K562 (cell line): ENCODE results near the gene DHDDS. TPM values are rescaled to one million over a fixed set of nuclear protein-coding genes. Genes with fewer than 3 reads are reported as not detected.

Source experiments
- ATAC-seq: fragments of 200-7000 bp; cut with Tn5 transposase; 3 replicates; pipeline ENCODE4 v1.9.1; 2020; ENCODE audit warnings: moderate library complexity
- BruUV-seq: library from RNA; stranded (reverse); fragments of 400-500 nt; replicated peaks from 2 replicates; lab custom pipeline; 2021; lab: Mats Ljungman, UMichigan
- CTCF ChIA-PET: fragments of 300-600 bp; formaldehyde crosslinking; extraction: SDS; loops from one replicate; lab custom pipeline; 2021; ENCODE audit warnings: low intra/inter-chr PET ratio; lab: Yijun Ruan, JAX
- POLR2A ChIA-PET: fragments of 300-600, 350-650 bp; sonication (Branson Sonifier 250); formaldehyde crosslinking; extraction: SDS; loops from one replicate; lab custom pipeline; 2021; ENCODE audit warnings: antibody characterized with exemption, inconsistent platforms; lab: Yijun Ruan, JAX
- DNase-seq, 4 experiments: peaks; one replicate each; pipeline versions ENCODE4 v3.0.0 to v3.0.0-alpha.2; 2011 to 2018; ENCODE audit warnings: low spot score in 3 of 4, mixed read lengths in 3 of 4; ENCODE audit errors: extremely low read depth in 1 of 4
- FAIRE-seq: peaks from 2 replicates; lab custom pipeline; 2011; peaks lifted over from hg19 to GRCh38; lab: Jason Lieb, UNC
- H2AFZ ChIP-seq: 2 replicates; pipeline ENCODE4 v1.6.0; 2011; ENCODE audit warnings: low read depth, low read length, control low read depth, inconsistent platforms
- H3K27ac ChIP-seq: fragments of 200-600 bp; 3 replicates; pipeline ENCODE4 v1.8.0; 2011; ENCODE audit warnings: low read depth, mild to moderate bottlenecking, control low read depth, inconsistent platforms, low read length, moderate library complexity, mixed read lengths; ENCODE audit errors: extremely low read depth
- H3K27me3 ChIP-seq, 2 experiments: fragments of 300-600 bp in 1 of 2; 2 replicates in 1 of 2; 3 replicates in 1 of 2; pipeline versions ENCODE4 v1.6.0 to v1.8.0; 2011; ENCODE audit warnings: inconsistent platforms in 2 of 2, low read length in 2 of 2, mild to moderate bottlenecking in 1 of 2, mixed read lengths in 1 of 2, moderate library complexity in 1 of 2; ENCODE audit not compliant: control insufficient read depth in 2 of 2, insufficient read depth in 2 of 2
- H3K36me3 ChIP-seq: fragments of 300-600 bp; 3 replicates; pipeline ENCODE4 v1.8.0; 2011; ENCODE audit warnings: mild to moderate bottlenecking, low read length, inconsistent platforms; ENCODE audit not compliant: control insufficient read depth, insufficient read depth
- H3K4me1 ChIP-seq, 2 experiments: fragments of 200-600 bp in 1 of 2; replicated peaks in 1 of 2; 2 replicates in 1 of 2; 3 replicates in 1 of 2; pipeline versions ENCODE4 v1.5.1 to v1.8.0; 2011; ENCODE audit warnings: inconsistent platforms in 2 of 2, low read length in 2 of 2, mild to moderate bottlenecking in 1 of 2, mixed read lengths in 1 of 2, moderate library complexity in 1 of 2; ENCODE audit not compliant: control insufficient read depth in 2 of 2, insufficient read depth in 2 of 2
- H3K4me2 ChIP-seq: 2 replicates; pipeline ENCODE4 v1.6.1; 2011; ENCODE audit warnings: low read length, control low read depth, inconsistent platforms, mixed read lengths; ENCODE audit not compliant: insufficient read depth
- H3K4me3 ChIP-seq: fragments of 200-600 bp; sonication (generic), shearing (Covaris generic); 2 replicates; pipeline ENCODE4 v1.5.1; 2016; ENCODE audit warnings: control low read depth, inconsistent platforms
- H3K79me2 ChIP-seq: fragments of 200-600 bp; 3 replicates; pipeline ENCODE4 v1.8.0; 2011; ENCODE audit warnings: low read length, inconsistent platforms; ENCODE audit not compliant: control insufficient read depth, insufficient read depth
- H3K9ac ChIP-seq, 2 experiments: 2 replicates each; pipeline versions ENCODE4 v1.6.0 to v1.6.1; 2011; ENCODE audit warnings: low read depth in 2 of 2, low read length in 2 of 2, control low read depth in 1 of 2, inconsistent platforms in 1 of 2, mild to moderate bottlenecking in 1 of 2, mixed read lengths in 1 of 2; ENCODE audit not compliant: insufficient read depth in 1 of 2
- H3K9me1 ChIP-seq: one replicate; pipeline ENCODE4 v1.6.0; 2011; ENCODE audit warnings: inconsistent platforms, mild to moderate bottlenecking, low read length, moderate library complexity; ENCODE audit not compliant: control insufficient read depth, insufficient read depth
- H3K9me3 ChIP-seq: replicated peaks from 2 replicates; pipeline ENCODE4 v1.5.1; 2011; ENCODE audit warnings: low read depth, low read length, inconsistent platforms; ENCODE audit not compliant: control insufficient read depth, insufficient read depth
- H4K20me1 ChIP-seq: replicated peaks from 2 replicates; pipeline ENCODE4 v1.6.1; 2011; ENCODE audit warnings: low read length, inconsistent platforms, mixed read lengths; ENCODE audit not compliant: control insufficient read depth, insufficient read depth
- ATF4 ChIP-seq: fragments of 450-650 bp; formaldehyde crosslinking; IDR thresholded peaks from 2 replicates; pipeline ENCODE4 v1.4.0; 2022; ENCODE audit warnings: mild to moderate bottlenecking, moderate library complexity
- BCOR ChIP-seq: fragments of 450-650 bp; IDR thresholded peaks from 2 replicates; pipeline ENCODE4 v1.6.1; 2016
- BRD4 ChIP-seq: fragments of 200-600 bp; sonication (generic); IDR thresholded peaks from 2 replicates; pipeline ENCODE4 v1.6.1; 2017; ENCODE audit warnings: inconsistent platforms
- HDAC3 ChIP-seq: fragments of 450-650 bp; IDR thresholded peaks from 2 replicates; pipeline ENCODE4 v1.6.1; 2018; ENCODE audit warnings: borderline replicate concordance, mild to moderate bottlenecking, moderate library complexity; ENCODE audit not compliant: partially characterized antibody
- NUFIP1 ChIP-seq: fragments of 450-650 bp; IDR thresholded peaks from 2 replicates; pipeline ENCODE4 v1.6.1; 2018; ENCODE audit not compliant: partially characterized antibody
- RBM25 ChIP-seq: fragments of 200-400 bp; formaldehyde crosslinking; IDR thresholded peaks from 2 replicates; pipeline ENCODE4 v1.6.1; 2018; ENCODE audit warnings: low read length, low read depth, moderate library complexity; ENCODE audit not compliant: severe bottlenecking
- WGBS: fragments of 100-300 bp; shearing (Covaris generic); methylation state at CpG from one replicate; pipeline ENCODE4 v1.1.6; 2016; ENCODE audit warnings: low coverage, mixed read lengths; ENCODE audit not compliant: insufficient coverage; ENCODE audit errors: missing lambda C conversion rate; 5-methylcytosine and 5-hydroxymethylcytosine counted together
- in situ Hi-C: fragments of 300-500 bp; cut with MboI; formaldehyde crosslinking; loops from 4 replicates; pipeline ENCODE4 v1.15.0; 2018; ENCODE audit warnings: inconsistent platforms, mixed read lengths
- intact Hi-C: fragments of 100-400 bp; cut with micrococcal nuclease; formaldehyde crosslinking; loops from 2 replicates; pipeline ENCODE4 v1.14.2; 2022
- polyA plus RNA-seq, 8 experiments: library from polyadenylated mRNA; depleted of rRNA in 4 of 8; stranded (reverse) in 5 of 8; unstranded in 3 of 8; fragments of >200 nt; fragmentation: Nextera tagmentation in 2 of 8; fragmentation: Illumina TruSeq in 1 of 8; extraction: Ambion mirVana in 2 of 8; extraction: Trizol in 1 of 8; gene quantifications; 2 replicates each; pipeline versions ENCODE4 v1.2.1 to v1.2.3, GENCODE V29; 2011 to 2014; ENCODE audit warnings: inconsistent platforms in 1 of 8, missing spikeins in 1 of 8
- total RNA-seq, 7 experiments: library from RNA; depleted of rRNA in 6 of 7; stranded (reverse); fragments of >200 nt in 6 of 7; fragmentation: Illumina TruSeq in 2 of 7; extraction: Trizol in 2 of 7; gene quantifications; 2 replicates each; pipeline versions ENCODE4 v1.2.1 to v1.2.3, GENCODE V29; 2011 to 2021; ENCODE audit warnings: low replicate concordance in 1 of 7

Gene DHDDS
- total and polyA plus RNA-seq, 9 of the 15 experiments (the other 6 are each of a cell fraction or from before 2014, with no cell fraction given), result 33.3 to 55.0 (median 44.3) TPM

DNA sequence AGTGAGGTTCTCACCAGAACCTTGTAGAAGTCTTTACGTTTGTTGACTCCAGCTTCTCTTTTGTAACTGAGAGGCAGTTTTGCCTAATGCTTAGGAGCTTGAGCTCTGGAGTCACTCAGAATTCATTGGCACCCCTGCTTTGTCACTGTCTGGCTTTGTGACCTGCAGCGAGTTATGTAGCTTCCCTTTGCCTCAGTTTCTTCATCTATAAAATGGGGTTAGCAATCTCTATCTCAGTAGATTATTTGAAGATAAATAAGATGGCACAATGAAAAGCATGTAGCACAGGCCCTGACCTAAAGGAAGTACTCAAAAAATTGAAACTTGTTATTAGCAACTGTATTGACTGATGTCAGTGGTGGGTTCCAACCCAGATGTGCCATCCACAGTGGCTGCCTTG is 8.1 kb downstream of the DHDDS start:
- Histone ChIP-seq H3K4me2 (no peak overlapping the region), H3K27me3 (no peaks in the 10 kb centered on the region), H3K4me1 (no peaks in the 10 kb centered on the region), H3K79me2 (no peaks in the 10 kb centered on the region), H3K9ac (no peak overlapping the region), H4K20me1 (no peaks in the 10 kb centered on the region), H3K36me3 (peaks cover 84% of the 10 kb centered on the region), H3K9me3 (no peaks in the 10 kb centered on the region), H3K4me3 (no peak overlapping the region), H3K9me1 (no peaks in the 10 kb centered on the region), H3K27ac (no peak overlapping the region), H2AFZ (no peak overlapping the region)
- intact Hi-C loops, result no loop called here
- in situ Hi-C loops, result no loop called here
- TF ChIP-seq HDAC3, result no peak
- no peak for TF ChIP-seq ATF4 (CRISPR knock-in tag)
- no peak for TF ChIP-seq NUFIP1
- TF ChIP-seq BCOR, result peak; percentile 66
- peak; percentile 86 for TF ChIP-seq RBM25
- TF ChIP-seq BRD4, result no peak
- POLR2A ChIA-PET, result interaction anchor here (0.7 to 1.9 kb wide), 2 partner anchors 8 to 9 kb away, joined by 3 to 8 read pairs; partner anchors contain the start of gene DHDDS
- 88% methylated on average over 2 of the region's 2 CpGs for WGBS
- CTCF ChIA-PET, result no interaction called here
- no TSS peak for BruUV-seq
- FAIRE-seq (no peak), DNase-seq (no peak), ATAC-seq (no peak)
